WTC11 (cell line): ENCODE measurements around the gene OPCML. TPM values are rescaled to one million over a fixed set of nuclear protein-coding genes. Genes with fewer than 3 reads are reported as not detected.

ENCODE experiments used
- ATAC-seq: fragments of 200-7000 bp; cut with Tn5 transposase; 2 replicates; pipeline ENCODE4 v1.10.0; 2021; ENCODE audit warnings: mild to moderate bottlenecking, moderate library complexity
- CTCF ChIA-PET: fragments of 300-600 bp; sonication (Branson Sonifier 250); formaldehyde crosslinking; loops from one replicate; lab custom pipeline; 2021; ENCODE audit warnings: antibody characterized with exemption; lab: Charles Lee
- POLR2A ChIA-PET: fragments of 350-600 bp; sonication (Branson Sonifier 250); formaldehyde crosslinking; loops from one replicate; lab custom pipeline; 2021; ENCODE audit warnings: antibody characterized with exemption; lab: Charles Lee
- DNase-seq: peaks from one replicate; pipeline ENCODE4 v3.0.0; 2021; ENCODE audit warnings: low spot score
- H3K27ac Mint-ChIP-seq: 2 replicates; pipeline ENCODE4 v1.8.0; 2021; ENCODE audit warnings: mixed read lengths
- H3K27me3 Mint-ChIP-seq: 2 replicates; pipeline ENCODE4 v1.8.0; 2021; ENCODE audit warnings: low read depth, mild to moderate bottlenecking, moderate library complexity, mixed read lengths
- H3K36me3 Mint-ChIP-seq: 2 replicates; pipeline ENCODE4 v1.8.0; 2021; ENCODE audit warnings: mixed read lengths
- H3K4me1 Mint-ChIP-seq: 2 replicates; pipeline ENCODE4 v1.8.0; 2022; ENCODE audit warnings: mixed read lengths
- H3K4me3 Mint-ChIP-seq: 2 replicates; pipeline ENCODE4 v1.8.0; 2021; ENCODE audit warnings: mild to moderate bottlenecking, moderate library complexity, mixed read lengths
- H3K9me3 Mint-ChIP-seq: 2 replicates; pipeline ENCODE4 v1.8.0; 2021; ENCODE audit warnings: mixed read lengths
- CBFB ChIP-seq: sonication (generic); formaldehyde crosslinking; IDR thresholded peaks from 2 replicates; pipeline ENCODE4 v1.8.1; 2022; ENCODE audit warnings: mild to moderate bottlenecking, low read depth, missing genetic modification reagents
- ELF4 ChIP-seq: sonication (generic); formaldehyde crosslinking; IDR thresholded peaks from 2 replicates; pipeline ENCODE4 v1.8.1; 2022; ENCODE audit warnings: low read depth, mild to moderate bottlenecking, moderate library complexity, missing genetic modification reagents
- ESRRA ChIP-seq: sonication (generic); formaldehyde crosslinking; IDR thresholded peaks from 2 replicates; pipeline ENCODE4 v1.8.1; 2022; ENCODE audit warnings: mild to moderate bottlenecking, missing genetic modification reagents, borderline replicate concordance
- FOXJ3 ChIP-seq: sonication (generic); formaldehyde crosslinking; IDR thresholded peaks from 2 replicates; pipeline ENCODE4 v1.9.0; 2021; ENCODE audit warnings: missing genetic modification reagents, mild to moderate bottlenecking, borderline replicate concordance
- HMGA2 ChIP-seq: fragments of 250-450 bp; sonication (Bioruptor Pico); IDR thresholded peaks from 2 replicates; pipeline ENCODE4 v1.4.0; 2021; ENCODE audit warnings: mild to moderate bottlenecking, moderate library complexity
- IRF2 ChIP-seq: sonication (generic); formaldehyde crosslinking; IDR thresholded peaks from 2 replicates; pipeline ENCODE4 v1.8.0; 2022; ENCODE audit warnings: low read depth, missing genetic modification reagents, borderline replicate concordance
- JUN ChIP-seq: sonication (generic); formaldehyde crosslinking; IDR thresholded peaks from 2 replicates; pipeline ENCODE4 v1.8.0; 2023; ENCODE audit warnings: mild to moderate bottlenecking, missing genetic modification reagents
- MXD4 ChIP-seq: fragments of 250-450 bp; sonication (Bioruptor Pico); IDR thresholded peaks from 2 replicates; pipeline ENCODE4 v1.8.0; 2021; ENCODE audit warnings: mild to moderate bottlenecking, moderate library complexity, borderline replicate concordance
- NFATC4 ChIP-seq: fragments of 250-450 bp; sonication (Bioruptor Pico); IDR thresholded peaks from 2 replicates; pipeline ENCODE4 v1.9.0; 2021; ENCODE audit warnings: mild to moderate bottlenecking
- NR3C1 ChIP-seq: sonication (generic); formaldehyde crosslinking; conservative IDR thresholded peaks from 2 replicates; pipeline ENCODE4 v1.8.1; 2023; ENCODE audit warnings: low read depth, mild to moderate bottlenecking, missing genetic modification reagents
- RORB ChIP-seq: fragments of 250-450 bp; sonication (Bioruptor Pico); IDR thresholded peaks from 2 replicates; pipeline ENCODE4 v1.9.0; 2021; ENCODE audit warnings: mild to moderate bottlenecking
- SP1 ChIP-seq: sonication (generic); formaldehyde crosslinking; conservative IDR thresholded peaks from 2 replicates; pipeline ENCODE4 v1.8.1; 2022; ENCODE audit warnings: missing genetic modification reagents
- TEAD4 ChIP-seq: sonication (generic); formaldehyde crosslinking; IDR thresholded peaks from 2 replicates; pipeline ENCODE4 v1.8.0; 2022; ENCODE audit warnings: mild to moderate bottlenecking, missing genetic modification reagents
- TP53 ChIP-seq: sonication (generic); formaldehyde crosslinking; IDR thresholded peaks from 2 replicates; pipeline ENCODE4 v1.8.1; 2023; ENCODE audit warnings: mild to moderate bottlenecking, missing genetic modification reagents
- ZNF121 ChIP-seq: sonication (generic); formaldehyde crosslinking; IDR thresholded peaks from 2 replicates; pipeline ENCODE4 v1.8.0; 2023; ENCODE audit warnings: missing genetic modification reagents
- ZNF423 ChIP-seq: fragments of 250-450 bp; sonication (Bioruptor Pico); IDR thresholded peaks from 2 replicates; pipeline ENCODE4 v2.1.2; 2022; ENCODE audit warnings: mild to moderate bottlenecking, moderate library complexity
- ZNF671 ChIP-seq: fragments of 250-450 bp; sonication (Bioruptor Pico); IDR thresholded peaks from 2 replicates; pipeline ENCODE4 v1.8.0; 2021; ENCODE audit warnings: mild to moderate bottlenecking
- total RNA-seq: library from RNA; stranded (reverse); gene quantifications from 3 replicates; pipeline ENCODE4 v1.2.3, GENCODE V29; 2021
- TF ChIP-seq, protein P1 (sequence below): sonication (generic); formaldehyde crosslinking; IDR thresholded peaks from 2 replicates; pipeline ENCODE4 v1.8.1; 2023; ENCODE audit warnings: mild to moderate bottlenecking, missing genetic modification reagents, moderate library complexity
- TF ChIP-seq, protein P2 (sequence below): fragments of 200-600 bp; IDR thresholded peaks from 2 replicates; pipeline ENCODE4 v1.8.0; 2022; ENCODE audit warnings: antibody characterized with exemption
- TF ChIP-seq, protein P3 (sequence below): fragments of 250-450 bp; sonication (Bioruptor Pico); IDR thresholded peaks from 2 replicates; pipeline ENCODE4 v1.9.0; 2021; ENCODE audit warnings: mild to moderate bottlenecking
- TF ChIP-seq, protein P4 (sequence below): sonication (generic); formaldehyde crosslinking; IDR thresholded peaks from 2 replicates; pipeline ENCODE4 v1.8.0; 2022; ENCODE audit warnings: mild to moderate bottlenecking, missing genetic modification reagents
- TF ChIP-seq, protein P5 (sequence below): fragments of 250-450 bp; sonication (Bioruptor Pico); IDR thresholded peaks from 2 replicates; pipeline ENCODE4 v1.9.0; 2021; ENCODE audit warnings: mild to moderate bottlenecking, borderline replicate concordance
- TF ChIP-seq, protein P6 (sequence below): fragments of 250-450 bp; sonication (Bioruptor Pico); IDR thresholded peaks from 2 replicates; pipeline ENCODE4 v2.1.2; 2022; ENCODE audit warnings: mild to moderate bottlenecking, moderate library complexity

The OPCML gene
- total RNA-seq, 1 experiment from 2014 or later: 1.5 TPM

DNA sequence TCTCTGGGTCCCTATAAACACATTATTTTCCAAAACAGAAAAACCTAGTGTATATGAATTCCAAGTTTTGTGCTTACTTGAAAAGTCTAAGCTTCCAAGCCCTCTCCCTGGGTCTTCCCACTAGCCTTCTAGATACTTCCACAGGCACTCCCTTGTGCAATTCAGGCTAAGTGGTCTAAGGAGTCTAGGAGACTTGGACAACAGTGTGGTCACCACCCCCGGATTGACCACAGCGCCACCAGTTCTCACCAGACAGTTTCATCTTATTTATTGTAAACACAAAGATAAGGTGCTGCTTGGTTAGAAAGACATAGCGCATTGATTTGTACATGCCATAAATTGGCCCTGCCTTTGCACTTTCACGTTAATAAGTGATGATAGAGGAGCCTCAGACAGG is 623.9 kb downstream of the OPCML start:
- TF ChIP-seq NFATC4 (CRISPR knock-in tag): no peak
- no peak for TF ChIP-seq TEAD4
- TF ChIP-seq, protein P1, sequence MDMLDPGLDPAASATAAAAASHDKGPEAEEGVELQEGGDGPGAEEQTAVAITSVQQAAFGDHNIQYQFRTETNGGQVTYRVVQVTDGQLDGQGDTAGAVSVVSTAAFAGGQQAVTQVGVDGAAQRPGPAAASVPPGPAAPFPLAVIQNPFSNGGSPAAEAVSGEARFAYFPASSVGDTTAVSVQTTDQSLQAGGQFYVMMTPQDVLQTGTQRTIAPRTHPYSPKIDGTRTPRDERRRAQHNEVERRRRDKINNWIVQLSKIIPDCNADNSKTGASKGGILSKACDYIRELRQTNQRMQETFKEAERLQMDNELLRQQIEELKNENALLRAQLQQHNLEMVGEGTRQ (CRISPR knock-in tag): no peak
- no peak for TF ChIP-seq FOXJ3 (CRISPR knock-in tag)
- TF ChIP-seq, protein P2, sequence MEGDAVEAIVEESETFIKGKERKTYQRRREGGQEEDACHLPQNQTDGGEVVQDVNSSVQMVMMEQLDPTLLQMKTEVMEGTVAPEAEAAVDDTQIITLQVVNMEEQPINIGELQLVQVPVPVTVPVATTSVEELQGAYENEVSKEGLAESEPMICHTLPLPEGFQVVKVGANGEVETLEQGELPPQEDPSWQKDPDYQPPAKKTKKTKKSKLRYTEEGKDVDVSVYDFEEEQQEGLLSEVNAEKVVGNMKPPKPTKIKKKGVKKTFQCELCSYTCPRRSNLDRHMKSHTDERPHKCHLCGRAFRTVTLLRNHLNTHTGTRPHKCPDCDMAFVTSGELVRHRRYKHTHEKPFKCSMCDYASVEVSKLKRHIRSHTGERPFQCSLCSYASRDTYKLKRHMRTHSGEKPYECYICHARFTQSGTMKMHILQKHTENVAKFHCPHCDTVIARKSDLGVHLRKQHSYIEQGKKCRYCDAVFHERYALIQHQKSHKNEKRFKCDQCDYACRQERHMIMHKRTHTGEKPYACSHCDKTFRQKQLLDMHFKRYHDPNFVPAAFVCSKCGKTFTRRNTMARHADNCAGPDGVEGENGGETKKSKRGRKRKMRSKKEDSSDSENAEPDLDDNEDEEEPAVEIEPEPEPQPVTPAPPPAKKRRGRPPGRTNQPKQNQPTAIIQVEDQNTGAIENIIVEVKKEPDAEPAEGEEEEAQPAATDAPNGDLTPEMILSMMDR: no peak
- TF ChIP-seq ESRRA: no peak
- TF ChIP-seq, protein P3, sequence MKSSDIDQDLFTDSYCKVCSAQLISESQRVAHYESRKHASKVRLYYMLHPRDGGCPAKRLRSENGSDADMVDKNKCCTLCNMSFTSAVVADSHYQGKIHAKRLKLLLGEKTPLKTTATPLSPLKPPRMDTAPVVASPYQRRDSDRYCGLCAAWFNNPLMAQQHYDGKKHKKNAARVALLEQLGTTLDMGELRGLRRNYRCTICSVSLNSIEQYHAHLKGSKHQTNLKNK (CRISPR knock-in tag): no peak
- no peak for TF ChIP-seq ELF4 (CRISPR knock-in tag)
- no peak for TF ChIP-seq ZNF423 (CRISPR knock-in tag)
- TF ChIP-seq RORB (CRISPR knock-in tag): no peak
- no peak for TF ChIP-seq HMGA2 (CRISPR knock-in tag)
- peaks cover 5% of the 10 kb centered on the region for H3K9me3 Mint-ChIP-seq
- ChIA-PET POLR2A (no interaction called here), CTCF (no interaction called here)
- H3K4me3 Mint-ChIP-seq: no peak overlapping the region
- H3K4me1 Mint-ChIP-seq: peaks cover 45% of the 10 kb centered on the region
- H3K27ac Mint-ChIP-seq: no peak overlapping the region
- no peak for ATAC-seq
- H3K27me3 Mint-ChIP-seq: no peaks in the 10 kb centered on the region; the same call in 1 of the 2 replicates
- H3K36me3 Mint-ChIP-seq: peaks cover 5% of the 10 kb centered on the region
- no peak for DNase-seq

DNA sequence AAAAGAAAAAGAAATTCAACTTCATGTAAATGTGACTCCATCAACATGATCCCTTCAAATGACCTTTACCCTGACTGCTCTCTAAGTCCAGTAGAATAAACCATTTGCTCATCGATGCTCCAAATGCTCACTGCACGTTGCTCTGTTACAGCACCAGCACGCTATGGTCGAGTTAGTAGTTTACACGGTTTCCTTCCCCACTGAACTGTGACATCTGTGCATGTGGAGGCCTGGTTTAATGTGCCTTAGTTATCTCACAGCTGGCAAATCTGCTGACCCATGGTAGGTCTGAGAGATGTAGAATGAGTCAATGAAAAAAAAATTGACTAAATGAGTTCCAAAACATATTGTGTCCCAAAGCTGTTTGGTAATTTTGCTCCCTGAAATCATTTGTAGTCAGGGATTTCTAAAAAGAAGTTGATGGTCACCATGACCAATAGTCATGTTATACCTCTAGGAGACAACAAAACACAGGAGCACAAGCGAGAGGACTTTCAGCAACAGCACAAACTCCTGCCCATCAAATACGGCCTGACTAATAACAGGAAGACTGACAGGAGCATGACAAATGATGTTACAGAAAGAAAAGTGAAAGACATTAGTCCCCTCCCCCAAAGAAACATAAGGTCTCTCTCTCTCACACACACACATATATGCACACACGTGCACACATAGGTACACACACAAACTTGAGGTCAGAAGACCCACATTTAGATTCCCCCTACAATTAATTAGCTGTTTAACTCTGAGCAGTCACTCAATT is 624.5 kb downstream of the OPCML start:
- H3K4me3 Mint-ChIP-seq: no peak overlapping the region
- H3K27ac Mint-ChIP-seq: no peak overlapping the region
- ChIA-PET CTCF (no interaction called here), POLR2A (no interaction called here)
- H3K9me3 Mint-ChIP-seq: peaks cover 5% of the 10 kb centered on the region
- DNase-seq (no peak), ATAC-seq (no peak)
- H3K4me1 Mint-ChIP-seq: peaks cover 49% of the 10 kb centered on the region
- TF ChIP-seq CBFB (no peak), NR3C1 (CRISPR knock-in tag) (no peak)
- H3K36me3 Mint-ChIP-seq: peaks cover 7% of the 10 kb centered on the region
- no peaks in the 10 kb centered on the region; the same call in 1 of the 2 replicates for H3K27me3 Mint-ChIP-seq

DNA sequence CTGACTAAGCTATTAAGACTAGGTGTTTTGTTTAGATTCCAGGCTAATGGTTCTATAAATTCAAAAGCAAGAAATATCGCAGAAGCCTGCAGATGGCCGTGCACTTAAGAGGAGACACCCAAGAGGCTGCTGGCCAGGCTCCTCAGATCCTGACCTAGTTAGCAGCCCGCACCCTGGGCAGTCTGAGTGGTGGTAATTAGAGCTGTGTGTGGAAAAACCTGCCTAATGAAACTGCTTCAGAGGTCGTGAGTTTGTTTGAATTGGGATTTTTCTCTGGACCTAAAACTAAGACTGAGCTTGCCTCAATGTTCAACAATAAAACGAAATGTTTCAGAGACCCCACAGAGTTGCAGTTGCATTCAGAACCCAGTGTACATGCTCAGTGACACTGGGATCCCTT is 627.7 kb downstream of the OPCML start:
- Mint-ChIP-seq H3K27ac (no peak overlapping the region), H3K9me3 (peaks cover 5% of the 10 kb centered on the region), H3K36me3 (peaks cover 7% of the 10 kb centered on the region), H3K4me1 (peaks cover 61% of the 10 kb centered on the region), H3K4me3 (no peak overlapping the region), H3K27me3 (no peaks in the 10 kb centered on the region; the same call in 1 of the 2 replicates)
- ChIA-PET CTCF (interaction anchor here (0.8 kb wide), 1 partner anchor 10 kb away, joined by 3 read pairs; no protein-coding TSS in a partner anchor), POLR2A (no interaction called here)
- DNase-seq: no peak
- ATAC-seq: no peak
- TF ChIP-seq ZNF121 (CRISPR knock-in tag): no peak
- no peak for TF ChIP-seq SP1 (CRISPR knock-in tag)
- TF ChIP-seq IRF2 (CRISPR knock-in tag): no peak
- no peak for TF ChIP-seq ZNF671 (CRISPR knock-in tag)
- TF ChIP-seq, protein P4, sequence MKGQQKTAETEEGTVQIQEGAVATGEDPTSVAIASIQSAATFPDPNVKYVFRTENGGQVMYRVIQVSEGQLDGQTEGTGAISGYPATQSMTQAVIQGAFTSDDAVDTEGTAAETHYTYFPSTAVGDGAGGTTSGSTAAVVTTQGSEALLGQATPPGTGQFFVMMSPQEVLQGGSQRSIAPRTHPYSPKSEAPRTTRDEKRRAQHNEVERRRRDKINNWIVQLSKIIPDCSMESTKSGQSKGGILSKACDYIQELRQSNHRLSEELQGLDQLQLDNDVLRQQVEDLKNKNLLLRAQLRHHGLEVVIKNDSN (CRISPR knock-in tag): no peak
- no peak for TF ChIP-seq MXD4 (CRISPR knock-in tag)
- TF ChIP-seq, protein P5, sequence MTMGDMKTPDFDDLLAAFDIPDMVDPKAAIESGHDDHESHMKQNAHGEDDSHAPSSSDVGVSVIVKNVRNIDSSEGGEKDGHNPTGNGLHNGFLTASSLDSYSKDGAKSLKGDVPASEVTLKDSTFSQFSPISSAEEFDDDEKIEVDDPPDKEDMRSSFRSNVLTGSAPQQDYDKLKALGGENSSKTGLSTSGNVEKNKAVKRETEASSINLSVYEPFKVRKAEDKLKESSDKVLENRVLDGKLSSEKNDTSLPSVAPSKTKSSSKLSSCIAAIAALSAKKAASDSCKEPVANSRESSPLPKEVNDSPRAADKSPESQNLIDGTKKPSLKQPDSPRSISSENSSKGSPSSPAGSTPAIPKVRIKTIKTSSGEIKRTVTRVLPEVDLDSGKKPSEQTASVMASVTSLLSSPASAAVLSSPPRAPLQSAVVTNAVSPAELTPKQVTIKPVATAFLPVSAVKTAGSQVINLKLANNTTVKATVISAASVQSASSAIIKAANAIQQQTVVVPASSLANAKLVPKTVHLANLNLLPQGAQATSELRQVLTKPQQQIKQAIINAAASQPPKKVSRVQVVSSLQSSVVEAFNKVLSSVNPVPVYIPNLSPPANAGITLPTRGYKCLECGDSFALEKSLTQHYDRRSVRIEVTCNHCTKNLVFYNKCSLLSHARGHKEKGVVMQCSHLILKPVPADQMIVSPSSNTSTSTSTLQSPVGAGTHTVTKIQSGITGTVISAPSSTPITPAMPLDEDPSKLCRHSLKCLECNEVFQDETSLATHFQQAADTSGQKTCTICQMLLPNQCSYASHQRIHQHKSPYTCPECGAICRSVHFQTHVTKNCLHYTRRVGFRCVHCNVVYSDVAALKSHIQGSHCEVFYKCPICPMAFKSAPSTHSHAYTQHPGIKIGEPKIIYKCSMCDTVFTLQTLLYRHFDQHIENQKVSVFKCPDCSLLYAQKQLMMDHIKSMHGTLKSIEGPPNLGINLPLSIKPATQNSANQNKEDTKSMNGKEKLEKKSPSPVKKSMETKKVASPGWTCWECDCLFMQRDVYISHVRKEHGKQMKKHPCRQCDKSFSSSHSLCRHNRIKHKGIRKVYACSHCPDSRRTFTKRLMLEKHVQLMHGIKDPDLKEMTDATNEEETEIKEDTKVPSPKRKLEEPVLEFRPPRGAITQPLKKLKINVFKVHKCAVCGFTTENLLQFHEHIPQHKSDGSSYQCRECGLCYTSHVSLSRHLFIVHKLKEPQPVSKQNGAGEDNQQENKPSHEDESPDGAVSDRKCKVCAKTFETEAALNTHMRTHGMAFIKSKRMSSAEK (CRISPR knock-in tag): no peak
- no peak for TF ChIP-seq TP53 (CRISPR knock-in tag)
- TF ChIP-seq JUN: no peak
- TF ChIP-seq, protein P3 (CRISPR knock-in tag): no peak
- TF ChIP-seq, protein P6, sequence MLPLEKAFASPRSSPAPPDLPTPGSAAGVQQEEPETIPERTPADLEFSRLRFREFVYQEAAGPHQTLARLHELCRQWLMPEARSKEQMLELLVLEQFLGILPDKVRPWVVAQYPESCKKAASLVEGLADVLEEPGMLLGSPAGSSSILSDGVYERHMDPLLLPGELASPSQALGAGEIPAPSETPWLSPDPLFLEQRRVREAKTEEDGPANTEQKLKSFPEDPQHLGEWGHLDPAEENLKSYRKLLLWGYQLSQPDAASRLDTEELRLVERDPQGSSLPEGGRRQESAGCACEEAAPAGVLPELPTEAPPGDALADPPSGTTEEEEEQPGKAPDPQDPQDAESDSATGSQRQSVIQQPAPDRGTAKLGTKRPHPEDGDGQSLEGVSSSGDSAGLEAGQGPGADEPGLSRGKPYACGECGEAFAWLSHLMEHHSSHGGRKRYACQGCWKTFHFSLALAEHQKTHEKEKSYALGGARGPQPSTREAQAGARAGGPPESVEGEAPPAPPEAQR: no peak
- TF ChIP-seq TEAD4: no peak
